Medulla oblongata (tissue), 1 donor: ENCODE results near the gene XIRP1.

ENCODE experiments used
- DNase-seq: peaks from one replicate; pipeline ENCODE4 v3.0.0-alpha.2; 2015; ENCODE audit errors: extremely low spot score

XIRP1 gene

GRCh38 chr3:39143051-39143885 lies 49.1 kb downstream of the XIRP1 start:
- no peak for DNase-seq

GRCh38 chr3:39142067-39142466 lies 50.3 kb downstream of the XIRP1 start:
- no peak for DNase-seq

- DNase-seq, result no peak
Observed at GRCh38 chr3:39141171-39141995, 51.0 kb downstream of the XIRP1 start.

GRCh38 chr3:39140341-39140971 lies 51.9 kb downstream of the XIRP1 start:
- DNase-seq, result no peak

- DNase-seq, result no peak
Observed at GRCh38 chr3:39139442-39139841, 53.0 kb downstream of the XIRP1 start.

- DNase-seq, result peak; percentile 77
Observed at GRCh38 chr3:39138804-39139415, 53.5 kb downstream of the XIRP1 start.

- no peak for DNase-seq
Observed at GRCh38 chr3:39137991-39138803, 54.2 kb downstream of the XIRP1 start.

GRCh38 chr3:39137435-39137936 lies 54.9 kb downstream of the XIRP1 start:
- no peak for DNase-seq

- no peak for DNase-seq
Observed at GRCh38 chr3:39136533-39137434, 55.6 kb downstream of the XIRP1 start.

GRCh38 chr3:39135170-39135805 lies 57.1 kb downstream of the XIRP1 start:
- DNase-seq, result no peak

GRCh38 chr3:39134305-39134704 lies 58.1 kb downstream of the XIRP1 start:
- no peak for DNase-seq

- no peak for DNase-seq
Observed at GRCh38 chr3:39133822-39134221, 58.6 kb downstream of the XIRP1 start.
